Adrenal gland (tissue), 5 donors: ENCODE measurements around the gene RNF123.

ENCODE experiments used
- POLR2A ChIP-seq, 2 donors: fragments of 450-650 bp; IDR thresholded peaks; one replicate each; pipeline ENCODE4 v1.6.1; 2017; ENCODE audit warnings: antibody characterized with exemption in 2 of 2, mild to moderate bottlenecking in 2 of 2, moderate library complexity in 1 of 2
- TF ChIP-seq, protein P1 (sequence below), 6 experiments: fragments of 450-650 bp in 4 of 6; fragments of 200-600 bp in 2 of 6; sonication (generic) in 1 of 6; IDR thresholded peaks; 1 replicate in 5 of 6; 2 replicates in 1 of 6; pipeline versions ENCODE4 v1.5.1 to v1.8.0; 2016 to 2021; ENCODE audit warnings: antibody characterized with exemption in 6 of 6, mild to moderate bottlenecking in 2 of 6, moderate library complexity in 1 of 6
- donor health status: DM: no; HTN: no; CAD: no.

DNA sequence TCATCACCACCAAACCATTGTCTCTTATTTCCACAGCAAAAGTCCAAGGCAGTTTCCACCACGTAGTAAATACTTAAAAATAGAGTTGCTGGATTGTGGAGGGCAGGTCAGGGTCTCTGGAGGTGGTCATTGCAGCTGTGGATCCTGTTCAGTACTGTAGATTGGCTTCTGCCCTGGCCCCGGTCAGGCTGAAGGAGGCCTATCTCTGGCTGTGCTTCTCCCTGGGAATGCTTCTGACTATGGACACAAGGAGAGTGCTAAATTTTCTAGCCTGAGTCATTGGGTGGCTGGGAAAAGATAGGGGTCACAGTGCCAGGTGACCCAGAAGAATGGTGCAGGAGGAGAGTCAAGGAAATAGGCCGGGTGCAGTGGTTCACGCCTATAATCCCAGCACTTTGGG is 60.7 kb downstream of the RNF123 start:
- no peak for TF ChIP-seq POLR2A (IDR thresholded peaks at IDR 0.05)
- TF ChIP-seq, protein P1, sequence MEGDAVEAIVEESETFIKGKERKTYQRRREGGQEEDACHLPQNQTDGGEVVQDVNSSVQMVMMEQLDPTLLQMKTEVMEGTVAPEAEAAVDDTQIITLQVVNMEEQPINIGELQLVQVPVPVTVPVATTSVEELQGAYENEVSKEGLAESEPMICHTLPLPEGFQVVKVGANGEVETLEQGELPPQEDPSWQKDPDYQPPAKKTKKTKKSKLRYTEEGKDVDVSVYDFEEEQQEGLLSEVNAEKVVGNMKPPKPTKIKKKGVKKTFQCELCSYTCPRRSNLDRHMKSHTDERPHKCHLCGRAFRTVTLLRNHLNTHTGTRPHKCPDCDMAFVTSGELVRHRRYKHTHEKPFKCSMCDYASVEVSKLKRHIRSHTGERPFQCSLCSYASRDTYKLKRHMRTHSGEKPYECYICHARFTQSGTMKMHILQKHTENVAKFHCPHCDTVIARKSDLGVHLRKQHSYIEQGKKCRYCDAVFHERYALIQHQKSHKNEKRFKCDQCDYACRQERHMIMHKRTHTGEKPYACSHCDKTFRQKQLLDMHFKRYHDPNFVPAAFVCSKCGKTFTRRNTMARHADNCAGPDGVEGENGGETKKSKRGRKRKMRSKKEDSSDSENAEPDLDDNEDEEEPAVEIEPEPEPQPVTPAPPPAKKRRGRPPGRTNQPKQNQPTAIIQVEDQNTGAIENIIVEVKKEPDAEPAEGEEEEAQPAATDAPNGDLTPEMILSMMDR (IDR thresholded peaks at IDR 0.05) = no peak
